ENCODE measurements around the gene HNF1A. TPM values are rescaled to one million over a fixed set of nuclear protein-coding genes. Genes with fewer than 3 reads are reported as not detected.

HNF1A gene
- total and polyA plus RNA-seq, 10 of the 15 experiments (the other 5 are each of a cell fraction or from before 2014, with no cell fraction given), result 0.10 TPM; not detected in 9

- TF ChIP-seq EP300 (IDR thresholded peaks at IDR 0.05; ENCODE audit: borderline replicate concordance in 1 of 2, control insufficient read depth in 1 of 2, low read depth in 2 of 2, low read length in 2 of 2) (no peak), ZNF687 (IDR thresholded peaks at IDR 0.05) (no peak), E2F4 (IDR thresholded peaks at IDR 0.05; ENCODE audit: low read depth, low read length) (no peak), BCLAF1 (IDR thresholded peaks at IDR 0.05) (no peak), DPF2 (IDR thresholded peaks at IDR 0.05) (no peak), HDGF (IDR thresholded peaks at IDR 0.05) (no peak), JUNB (IDR thresholded peaks at IDR 0.05) (no peak), ETV6 (conservative IDR thresholded peaks at IDR 0.05 in 1 of 2, IDR thresholded peaks at IDR 0.05 in 1 of 2; ENCODE audit: borderline replicate concordance in 1 of 2, low read depth in 1 of 2) (no peak), NFXL1 (IDR thresholded peaks at IDR 0.05; ENCODE audit: borderline replicate concordance) (no peak), FOXM1 (IDR thresholded peaks at IDR 0.05; ENCODE audit: low read depth, low read length) (no peak)
Measured at GRCh38 chr12:120940799-120941198, 37.5 kb upstream of the HNF1A start (continued).

Data from GM12878 (cell line).